HG03354 (cell line): ENCODE results near the gene DUSP19.

Source experiments
- ATAC-seq: cut with Tn5 transposase; IDR thresholded peaks from one replicate; pipeline ENCODE4 v1.9.1; 2021; ENCODE audit warnings: mild to moderate bottlenecking; ENCODE audit not compliant: unreplicated experiment, poor library complexity, severe bottlenecking

Gene DUSP19

DNA sequence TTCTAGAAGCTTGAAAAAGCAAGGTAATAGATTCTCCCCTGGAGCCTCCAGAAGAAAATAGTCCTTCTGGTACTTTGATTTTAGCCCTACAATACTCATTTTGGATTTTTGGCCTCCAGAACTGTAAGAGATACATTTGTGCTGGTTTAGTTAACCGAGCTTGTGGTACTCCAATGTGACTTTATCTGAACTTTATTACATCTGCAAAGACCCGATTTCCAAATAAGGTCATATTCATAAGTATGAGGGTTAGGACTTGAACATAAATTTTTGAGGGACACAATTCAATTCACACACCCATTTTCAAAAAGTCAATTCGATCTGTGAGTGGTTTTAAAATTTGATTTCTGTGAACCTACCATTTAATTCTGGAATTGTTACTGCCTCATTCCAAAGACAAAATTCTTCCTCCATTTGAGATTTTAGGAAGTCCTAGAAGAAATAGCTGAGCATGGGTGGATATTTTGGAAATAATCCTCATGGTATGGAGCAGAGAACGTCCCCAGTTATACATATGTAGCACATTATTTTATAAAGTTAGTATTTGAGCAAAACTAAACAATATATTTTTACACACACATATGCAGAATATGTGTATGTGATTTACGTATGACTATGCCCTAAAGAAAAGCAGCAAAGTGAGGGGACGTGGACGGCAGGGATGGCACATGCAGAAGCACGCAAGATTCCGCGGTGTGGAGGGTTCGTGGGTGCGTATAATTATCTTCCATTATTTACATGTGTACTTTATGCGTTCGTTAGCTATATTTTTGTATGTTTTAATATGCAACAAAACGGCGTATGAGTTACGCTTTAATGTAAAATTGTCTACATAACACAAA lies 44.8 kb downstream of the DUSP19 start:
- ATAC-seq: no peak

DNA sequence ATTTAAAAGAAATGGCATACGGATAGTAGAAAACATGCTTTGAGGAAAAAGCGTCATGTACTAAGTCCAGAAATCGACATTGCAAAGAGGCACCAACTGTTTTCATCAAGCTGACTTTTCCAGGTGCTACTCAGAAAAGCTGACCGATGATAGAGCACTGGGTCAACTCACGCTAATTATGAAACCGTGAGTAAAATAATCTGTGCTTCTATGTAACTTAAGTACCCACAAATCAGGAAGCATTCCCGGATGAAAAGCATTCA lies 45.3 kb downstream of the DUSP19 start:
- ATAC-seq: peak; percentile 49

DNA sequence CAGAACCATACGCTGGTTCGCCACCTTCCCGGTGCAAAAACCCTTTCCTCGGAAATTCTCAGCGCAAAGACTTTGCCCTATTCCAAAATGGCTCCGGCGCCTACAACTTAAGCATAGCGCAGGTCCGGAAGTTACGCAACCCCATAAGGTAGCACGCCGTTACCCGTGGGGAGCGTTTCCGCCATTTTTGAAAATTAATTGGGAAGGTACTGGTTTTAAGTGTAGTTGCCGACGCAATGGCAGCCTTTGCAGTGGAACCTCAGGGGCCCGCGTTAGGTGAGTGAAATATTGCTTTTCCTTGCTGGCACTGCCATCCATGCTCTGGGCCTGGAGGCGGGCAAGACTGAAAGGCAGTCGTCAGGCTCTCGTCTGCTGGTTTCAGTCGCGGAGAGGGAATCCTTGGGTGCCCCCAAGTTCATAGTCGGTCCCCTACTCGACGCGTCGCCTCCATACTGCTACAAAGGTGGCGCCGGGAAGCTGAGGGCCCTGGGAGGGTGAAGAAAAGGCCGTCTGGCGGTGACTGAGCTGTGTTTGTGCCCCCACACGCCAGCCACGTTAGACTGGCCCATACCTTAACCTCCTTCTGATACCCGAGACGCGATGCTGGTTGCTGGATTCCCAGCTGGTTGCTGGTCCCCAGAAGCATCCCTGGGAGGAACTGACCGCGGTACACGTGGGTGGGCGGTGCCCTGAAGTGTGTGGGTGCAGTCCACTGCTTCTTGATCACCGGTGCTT lies 45.8 kb downstream of the DUSP19 start, which contains the start of gene NUP35:
NUP35 (plus strand) TSS at position 222 of the 735 bp plus-strand sequence; CDS start at position 237, 15 bp downstream.
- ATAC-seq: peak; percentile 90

DNA sequence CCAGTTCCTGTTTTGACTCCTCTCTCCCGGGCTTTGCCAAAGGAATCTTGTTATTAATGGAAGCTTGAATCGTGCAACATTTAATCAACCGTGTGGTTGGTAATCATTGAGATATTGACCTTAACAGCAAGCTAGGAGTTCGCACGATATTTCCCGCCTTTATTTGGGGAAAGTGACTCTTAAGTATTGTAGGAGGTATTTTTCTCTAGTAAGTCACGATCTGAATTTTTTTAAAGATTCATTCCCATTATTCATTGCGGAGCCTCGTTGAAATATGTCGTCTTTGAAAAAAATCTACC lies 46.4 kb downstream of the DUSP19 start:
- ATAC-seq: no peak

DNA sequence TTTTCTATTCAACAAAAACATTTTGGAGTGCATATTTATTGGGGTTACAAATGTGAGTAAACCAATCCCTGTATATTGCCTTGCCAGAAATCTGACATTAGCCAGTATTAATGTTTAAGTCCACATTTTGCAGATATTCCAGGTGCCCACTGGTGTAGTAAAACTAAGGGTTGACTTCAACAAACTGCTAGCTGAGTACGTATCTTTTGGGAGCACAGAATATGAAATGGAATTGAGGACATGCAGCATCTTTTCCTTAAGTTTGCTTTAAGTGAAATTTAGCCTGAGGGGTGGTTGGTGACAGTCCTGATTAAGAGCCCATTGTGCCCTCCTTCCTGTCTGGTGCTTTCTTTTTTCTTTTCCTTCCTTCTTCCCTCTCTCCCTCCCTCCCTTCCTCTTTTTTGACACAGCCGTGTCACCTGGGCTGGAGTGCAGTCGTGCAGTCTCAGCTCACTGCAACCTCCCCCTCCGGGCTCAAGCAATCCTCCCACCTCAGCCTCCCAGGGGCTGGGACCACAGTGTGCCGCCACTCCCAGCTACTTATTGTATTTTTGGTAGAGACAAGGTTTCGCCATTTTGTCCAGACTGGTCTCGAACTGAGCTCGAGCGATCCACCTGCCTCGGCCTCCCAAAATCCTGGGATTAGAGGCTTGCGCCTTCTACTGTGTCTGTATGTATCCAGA lies 47.3 kb downstream of the DUSP19 start:
- ATAC-seq: no peak

DNA sequence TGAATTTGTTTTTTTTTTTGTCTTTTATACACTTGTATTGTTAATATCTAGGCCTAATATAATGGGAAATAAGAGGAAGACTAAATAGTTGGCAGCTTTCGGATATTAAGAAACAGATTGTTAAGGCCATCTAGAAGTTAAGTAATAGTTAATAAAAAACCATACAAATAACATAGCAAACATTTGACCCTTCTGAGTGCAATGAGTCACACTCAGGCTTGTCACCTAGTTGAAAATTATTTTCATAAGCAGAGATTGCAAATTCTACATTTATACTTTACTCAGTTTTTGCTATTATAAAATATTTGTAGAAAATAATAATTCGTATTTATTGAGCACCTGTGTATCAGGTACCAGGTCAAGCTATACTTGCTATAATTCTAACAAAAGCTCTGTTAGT lies 48.1 kb downstream of the DUSP19 start:
- ATAC-seq: no peak

DNA sequence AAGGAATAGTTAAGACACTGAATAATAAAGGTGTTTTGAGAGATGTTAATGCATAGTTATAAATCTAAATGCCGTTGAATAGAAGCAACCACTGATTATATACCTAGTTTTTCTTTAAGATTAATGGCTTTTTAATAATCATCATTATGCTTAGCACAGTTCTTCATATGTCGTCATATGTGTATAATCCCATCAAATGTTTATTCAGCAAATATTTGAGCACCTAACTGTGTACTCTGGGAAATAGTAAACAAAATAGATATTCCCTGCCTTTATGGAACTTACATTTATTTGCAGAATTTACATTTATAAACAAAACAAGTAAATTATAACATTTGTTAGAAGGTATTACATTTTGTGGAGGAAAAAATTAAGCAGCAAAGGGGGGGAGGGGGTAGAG lies 55.5 kb downstream of the DUSP19 start:
- ATAC-seq: no peak

DNA sequence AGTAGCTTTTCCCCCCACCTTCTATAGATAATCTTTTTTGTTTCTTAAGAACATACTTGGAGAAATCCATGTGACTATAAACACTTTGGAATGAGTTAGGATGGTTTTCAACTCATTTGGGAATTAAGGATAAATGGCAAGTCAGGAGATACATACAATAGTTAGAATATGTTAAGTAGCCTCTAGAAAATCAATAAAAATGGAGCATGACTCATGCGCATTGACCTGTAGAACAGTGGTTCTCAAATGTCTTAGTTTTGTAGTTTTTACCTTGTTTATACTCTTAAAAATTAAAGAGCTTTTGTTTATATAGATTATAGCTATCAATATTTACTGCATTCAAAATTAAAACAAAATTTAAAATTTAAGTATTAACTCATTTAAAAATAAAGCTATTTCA lies 70.4 kb downstream of the DUSP19 start:
- no peak for ATAC-seq

DNA sequence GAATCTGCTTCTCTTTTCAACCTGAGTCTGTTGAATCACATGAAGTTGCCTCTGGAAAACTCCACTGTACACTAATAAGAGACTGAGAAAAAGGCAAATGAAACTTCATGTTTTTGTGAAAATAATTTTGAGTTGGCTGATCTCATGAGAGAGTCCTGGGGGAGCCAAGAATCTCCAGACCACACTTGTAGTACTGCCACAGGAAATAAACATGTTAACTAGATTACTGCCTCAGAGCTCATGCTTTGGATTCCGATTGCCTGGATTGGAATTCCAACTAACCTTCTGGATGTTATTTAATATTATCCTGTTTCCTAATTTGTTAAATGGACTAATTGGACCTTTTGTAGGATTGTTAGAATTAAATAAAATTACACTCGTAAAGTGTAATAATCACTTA lies 70.9 kb downstream of the DUSP19 start:
- no peak for ATAC-seq
